Pons (tissue), 1 donor: ENCODE measurements around the gene TMEM123.
"Not testable (repeated sequence)": the region's sequence is repeated elsewhere in the genome, so short reads cannot be mapped to it uniquely, and the experiment has no call there.

Experiments used
- DNase-seq: peaks from one replicate; pipeline ENCODE4 v3.0.0-alpha.2; 2016; ENCODE audit warnings: low spot score

TMEM123 gene

DNA sequence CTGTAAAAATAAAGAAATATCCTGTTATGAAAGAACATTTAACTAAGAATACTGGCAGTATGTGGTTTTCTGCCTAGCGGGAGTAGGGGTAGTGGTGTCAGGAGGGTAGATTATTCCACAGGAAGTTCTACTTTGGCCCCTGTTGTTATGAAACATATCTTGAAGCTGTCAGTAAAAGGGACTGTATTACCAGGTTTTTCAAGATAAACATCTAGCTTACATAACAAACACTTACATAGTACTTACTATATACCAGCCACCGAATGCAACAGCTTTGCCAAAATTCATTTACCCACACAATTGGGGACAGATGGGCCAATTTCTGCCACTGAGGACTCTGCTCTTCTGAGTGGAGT lies 3.7 kb downstream of the TMEM123 start:
- DNase-seq: no peak

DNA sequence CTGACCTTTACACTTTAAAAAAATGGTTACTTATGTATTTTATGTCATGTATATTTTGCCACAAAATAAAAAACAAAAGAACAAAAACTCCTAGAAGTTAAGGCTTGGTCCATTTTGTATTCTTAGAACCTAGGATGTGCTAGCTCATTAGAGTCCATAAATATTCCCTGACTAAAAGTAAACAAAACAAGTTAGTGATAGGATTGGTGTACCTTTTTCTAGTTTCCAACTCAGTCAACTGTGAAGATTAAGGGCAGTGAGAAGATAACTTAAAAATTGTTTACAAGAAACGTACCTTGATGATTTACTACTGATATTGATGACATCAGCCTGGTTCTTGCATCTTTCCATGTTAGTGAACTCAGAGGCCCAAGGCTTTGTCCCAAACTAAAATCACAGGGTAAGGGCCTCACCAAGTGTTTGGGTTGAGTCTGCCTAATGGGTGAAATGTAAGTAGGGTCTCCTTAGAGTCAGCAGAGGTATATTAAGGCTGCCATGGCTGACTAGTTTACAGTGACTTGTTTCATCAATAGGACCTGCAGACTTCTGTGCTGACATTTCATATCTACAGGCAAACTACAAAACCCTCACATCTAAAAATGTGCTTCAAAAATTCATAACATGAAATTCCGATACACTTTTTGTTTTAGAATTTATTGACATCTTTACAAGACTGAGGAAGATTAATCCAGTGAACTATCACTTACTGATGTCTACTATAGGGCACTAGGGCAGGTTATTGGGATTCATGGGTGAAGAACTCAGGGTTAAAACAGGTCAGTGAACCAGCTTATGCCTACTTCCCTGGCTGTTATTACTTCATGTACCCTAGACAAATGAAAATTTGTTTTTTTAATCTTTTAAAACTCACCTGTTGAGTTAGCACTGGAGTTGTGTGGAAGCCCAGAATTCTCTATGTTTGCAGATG lies 4.4 kb downstream of the TMEM123 start:
- DNase-seq: no peak

- no peak for DNase-seq
Measured at GRCh38 chr11:102447193-102447592, 5.4 kb downstream of the TMEM123 start.

GRCh38 chr11:102446606-102447005 lies 6.0 kb downstream of the TMEM123 start:
- DNase-seq: no peak

DNA sequence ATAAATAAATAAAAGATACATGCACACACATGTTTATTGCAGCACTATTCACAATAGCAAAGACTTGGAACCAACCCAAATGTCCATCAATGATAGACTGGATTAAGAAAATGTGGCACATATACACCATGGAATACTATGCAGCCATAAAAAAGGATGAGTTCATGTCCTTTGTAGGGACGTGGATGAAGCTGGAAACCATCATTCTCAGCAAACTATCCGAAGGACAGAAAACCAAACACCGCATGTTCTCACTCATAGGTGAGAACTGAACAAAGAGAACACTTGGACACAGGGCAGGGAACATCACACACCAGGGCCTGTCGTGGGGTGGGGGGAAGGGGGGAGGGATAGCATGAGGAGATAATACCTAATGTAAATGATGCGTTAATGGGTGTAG lies 7.9 kb downstream of the TMEM123 start:
- not testable (repeated sequence) for DNase-seq

GRCh38 chr11:102444142-102444541 lies 8.4 kb downstream of the TMEM123 start:
- not testable (repeated sequence) for DNase-seq

GRCh38 chr11:102439063-102439363 lies 13.6 kb downstream of the TMEM123 start:
- not testable (repeated sequence) for DNase-seq

DNA sequence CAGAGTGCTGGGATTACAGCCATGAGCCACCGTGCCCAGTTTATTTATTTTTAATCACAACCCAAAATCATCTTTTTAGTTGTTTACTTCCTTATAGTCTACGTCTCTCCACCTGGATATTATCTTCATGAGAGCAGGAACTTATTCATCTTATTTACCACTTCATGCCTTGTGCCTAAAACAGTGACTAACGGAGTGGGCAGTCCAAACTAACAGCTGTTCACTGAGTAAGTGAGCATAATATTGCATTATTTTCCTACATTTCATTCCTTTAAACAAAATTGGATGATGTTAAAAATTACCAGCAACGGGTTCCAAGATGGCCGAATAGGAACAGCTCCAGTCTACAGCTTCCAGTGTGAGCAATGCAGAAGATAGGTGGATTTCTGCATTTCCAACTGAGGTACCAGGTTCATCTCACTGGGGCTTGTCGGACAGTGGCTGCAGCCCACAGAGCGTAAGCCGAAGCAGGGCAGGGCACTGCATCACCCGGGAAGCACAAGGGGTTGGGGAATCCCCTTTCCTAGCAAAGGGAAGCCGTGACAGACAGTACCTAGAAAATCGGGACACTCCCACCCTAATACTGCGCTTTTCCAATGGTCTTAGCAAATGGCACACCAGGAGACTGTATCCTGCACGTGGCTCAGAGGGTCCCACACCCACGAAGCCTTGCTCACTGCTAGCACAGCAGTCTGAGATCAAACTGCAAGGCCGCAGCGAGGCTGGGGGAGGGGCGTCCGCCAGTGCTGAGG lies 14.1 kb downstream of the TMEM123 start:
- no peak for DNase-seq

DNA sequence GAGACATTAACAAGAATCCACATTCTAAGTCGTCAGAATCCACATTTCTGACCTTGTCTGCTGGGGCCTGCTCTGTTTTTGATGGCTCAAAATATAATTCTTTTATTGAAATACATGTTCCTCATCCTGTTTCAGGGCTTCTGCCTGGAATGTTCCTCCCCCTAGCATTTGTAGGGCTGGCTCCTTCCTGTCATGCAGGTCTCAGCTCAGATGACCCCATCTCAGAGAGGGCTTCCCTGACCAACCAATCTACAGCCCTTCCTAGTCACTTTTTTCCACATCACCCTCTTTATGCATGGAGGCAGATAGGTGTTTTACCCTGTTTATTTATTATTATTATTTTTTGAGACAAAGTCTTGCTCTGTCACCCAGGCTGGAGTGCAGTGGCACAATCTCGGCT lies 14.8 kb downstream of the TMEM123 start:
- DNase-seq: no peak

GRCh38 chr11:102436976-102437375 lies 15.6 kb downstream of the TMEM123 start:
- no peak for DNase-seq

DNA sequence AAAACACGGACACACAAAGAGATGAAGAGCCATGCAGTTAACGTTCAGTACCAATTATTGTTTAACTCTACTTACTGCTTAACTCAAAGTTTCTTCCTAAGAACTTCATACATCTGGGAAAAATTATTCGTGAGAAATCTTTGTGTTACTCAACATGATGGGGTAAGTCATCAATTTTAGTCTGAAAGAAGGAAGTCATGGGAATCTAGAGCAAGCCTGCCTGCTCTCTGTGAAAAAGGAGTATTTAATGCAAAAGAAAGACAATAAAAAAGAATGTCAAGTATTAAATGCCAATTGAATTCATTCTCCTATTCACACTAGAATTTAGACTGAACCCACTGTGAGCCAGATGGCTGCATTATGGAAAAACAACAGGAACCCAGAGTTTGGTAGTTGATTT lies 16.0 kb downstream of the TMEM123 start:
- no peak for DNase-seq

GRCh38 chr11:102435688-102436087 lies 16.9 kb downstream of the TMEM123 start:
- no peak for DNase-seq

DNA sequence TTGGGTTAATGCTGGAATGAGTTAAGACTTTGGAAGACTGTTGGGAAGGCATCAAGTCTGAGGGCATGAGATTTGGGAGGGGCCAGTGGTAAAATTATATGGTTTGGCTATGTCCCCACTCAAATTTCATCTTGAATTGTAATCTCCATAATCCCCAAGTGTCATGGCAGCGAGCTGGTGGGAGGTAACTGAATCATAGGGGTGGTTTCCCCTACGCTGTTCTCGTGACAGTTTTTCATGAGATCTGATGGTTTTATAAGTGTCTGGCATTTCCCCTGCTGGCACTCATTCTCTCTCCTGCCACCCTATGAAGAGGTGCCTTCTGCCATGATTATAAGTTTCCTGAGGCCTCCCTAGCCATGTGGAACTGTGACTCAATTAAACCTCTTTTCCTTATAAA lies 19.0 kb downstream of the TMEM123 start:
- DNase-seq: not testable (repeated sequence)

DNA sequence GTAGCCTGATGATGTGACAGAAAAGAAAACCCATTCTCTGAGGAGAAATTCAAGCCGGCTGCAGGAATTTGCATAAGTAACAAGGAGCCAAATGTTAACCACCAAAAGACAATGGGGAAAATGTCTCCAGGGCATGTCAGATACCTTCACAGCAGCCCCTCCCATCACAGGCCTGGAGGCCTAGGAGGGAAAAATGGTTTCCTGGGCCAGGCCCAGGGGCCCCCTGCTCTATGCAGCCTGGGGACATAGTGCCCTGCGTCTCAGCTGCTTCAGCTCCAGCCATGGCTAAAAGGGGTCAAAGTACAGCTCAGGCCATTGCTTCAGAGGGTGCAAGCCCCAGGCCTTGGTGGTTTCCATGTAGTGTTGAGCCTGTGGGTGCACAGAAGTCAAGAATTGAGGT lies 20.0 kb downstream of the TMEM123 start:
- DNase-seq: not testable (repeated sequence)

DNA sequence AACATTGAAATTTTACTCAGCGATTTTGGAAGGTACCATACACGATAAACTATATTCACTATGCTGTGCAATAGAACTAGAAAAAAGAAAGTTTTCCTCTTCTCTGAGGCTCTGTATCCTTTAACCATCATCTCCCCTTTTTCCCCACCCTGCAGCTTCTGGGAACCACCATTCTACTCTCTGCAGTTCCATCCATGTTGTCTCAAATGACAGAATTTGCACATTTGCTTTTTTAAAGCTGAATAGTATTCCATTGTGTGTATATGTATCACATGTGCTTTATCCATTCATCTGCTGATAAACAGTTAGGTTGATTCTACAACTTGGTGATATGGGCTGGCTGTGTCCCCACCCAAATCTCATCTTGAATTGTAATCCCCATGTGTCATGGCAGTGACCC lies 21.2 kb downstream of the TMEM123 start:
- DNase-seq: no peak

GRCh38 chr11:102430158-102430836 lies 22.3 kb downstream of the TMEM123 start:
- DNase-seq: no peak

GRCh38 chr11:102429691-102430090 lies 22.9 kb downstream of the TMEM123 start:
- no peak for DNase-seq

- DNase-seq: peak; percentile 59
Measured at GRCh38 chr11:102429226-102429625, 23.3 kb downstream of the TMEM123 start.

- peak; percentile 38 for DNase-seq
Measured at GRCh38 chr11:102428696-102429095, 23.9 kb downstream of the TMEM123 start.

- DNase-seq: peak; percentile 95
Measured at GRCh38 chr11:102427068-102427467, 25.5 kb downstream of the TMEM123 start.

DNA sequence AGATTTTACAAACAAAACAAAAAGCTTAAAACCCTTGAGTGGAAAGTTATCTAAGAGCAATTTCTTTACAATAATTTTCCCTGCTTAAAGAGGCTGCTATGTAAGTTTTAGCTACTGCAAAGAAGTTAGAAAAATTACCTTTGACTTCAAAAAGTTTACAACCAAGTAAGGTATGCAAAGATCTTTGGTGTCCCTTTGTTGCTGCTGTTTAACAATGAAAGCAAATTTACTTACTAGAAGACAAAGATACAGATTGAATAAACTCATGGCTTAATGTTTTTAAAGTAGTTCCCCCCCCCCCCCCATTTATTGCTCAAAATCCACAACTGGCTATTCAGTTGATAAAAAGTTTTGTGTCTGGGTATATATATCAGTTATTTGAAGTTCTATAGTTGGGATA lies 26.0 kb downstream of the TMEM123 start:
- DNase-seq: peak; percentile 51

DNA sequence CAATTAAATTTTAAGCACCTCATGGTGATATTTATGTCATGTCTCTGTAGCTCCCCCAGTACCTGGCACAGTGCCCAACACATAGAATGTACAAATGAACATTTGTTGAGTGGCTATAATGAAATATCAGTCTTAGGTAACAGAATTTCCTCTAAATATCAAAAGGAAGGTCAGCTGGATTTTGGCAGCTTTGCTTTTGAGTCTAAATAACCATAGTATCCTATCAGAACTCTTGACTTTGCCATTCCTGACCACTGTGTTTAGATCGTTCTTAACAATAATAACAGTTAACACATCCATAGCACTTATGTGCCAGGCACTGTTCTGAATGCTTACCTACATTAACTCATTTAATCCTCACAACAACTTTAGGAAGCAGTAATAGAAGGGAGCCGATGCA lies 26.6 kb downstream of the TMEM123 start:
- DNase-seq: peak; percentile 56

- no peak for DNase-seq
Measured at GRCh38 chr11:102423936-102424335, 28.6 kb downstream of the TMEM123 start.
